GM18951 (cell line): Measurements from ENCODE around the gene ZFC3H1.

Experiments used
- POLR2A ChIP-seq: IDR thresholded peaks from 4 replicates; pipeline ENCODE4 v1.6.1; 2011; ENCODE audit warnings: mild to moderate bottlenecking; ENCODE audit not compliant: insufficient read length, insufficient read depth; ENCODE audit errors: extremely low read depth
- in situ Hi-C: fragments of 300-500 bp; cut with MboI; formaldehyde crosslinking; loops from one replicate; pipeline ENCODE4 v1.12.0; 2022; ENCODE audit warnings: low sequenced_read_pairs, mixed read lengths, inconsistent platforms; ENCODE audit not compliant: unreplicated experiment

Gene ZFC3H1

DNA sequence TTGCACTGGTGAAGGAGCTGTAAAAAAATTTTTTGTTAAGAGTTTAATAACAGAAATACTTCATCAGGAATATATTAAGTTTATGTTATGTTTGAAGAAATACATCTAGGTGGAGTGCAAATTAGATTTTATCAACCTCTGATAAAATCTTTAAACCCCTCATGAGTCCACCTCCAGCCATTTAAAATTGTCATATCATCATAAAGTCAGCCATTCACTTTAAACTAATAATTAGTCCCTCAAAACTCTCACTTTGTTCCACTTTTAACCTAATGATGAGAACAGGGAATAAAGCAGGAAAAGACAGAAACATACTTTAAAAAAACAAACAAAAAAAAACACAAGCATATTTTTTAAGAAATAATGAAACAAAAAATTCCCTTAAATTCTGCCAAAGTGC lies 25.1 kb downstream of the ZFC3H1 start:
- TF ChIP-seq POLR2A: no peak
- in situ Hi-C loops: loop anchor here (5.0 kb wide), 1 partner anchor 114 kb away; the partner anchor contains the start of gene RAB21

DNA sequence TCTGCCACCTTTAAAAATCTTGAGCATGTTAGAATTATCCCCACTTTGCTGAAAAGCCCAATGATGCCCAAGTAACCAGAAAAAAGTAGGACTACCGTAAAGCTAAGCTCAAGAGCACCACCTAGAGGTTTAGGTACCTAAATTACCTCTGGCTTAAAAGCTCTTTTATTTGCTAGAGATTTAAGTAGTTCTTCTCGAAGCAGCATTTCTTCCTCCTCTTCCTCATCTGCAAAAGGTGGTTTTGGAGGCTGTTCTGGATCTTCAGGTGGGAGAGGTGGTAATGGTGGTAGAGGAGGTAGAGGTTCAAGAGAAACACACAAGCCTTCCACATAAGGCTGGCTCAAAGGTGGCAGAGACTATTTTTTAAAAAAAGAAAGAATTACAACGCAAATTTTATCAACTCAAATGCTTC lies 26.9 kb downstream of the ZFC3H1 start:
- in situ Hi-C loops: loop anchor here (5.0 kb wide), 1 partner anchor 116 kb away; the partner anchor contains the start of gene RAB21
- TF ChIP-seq POLR2A: no peak

DNA sequence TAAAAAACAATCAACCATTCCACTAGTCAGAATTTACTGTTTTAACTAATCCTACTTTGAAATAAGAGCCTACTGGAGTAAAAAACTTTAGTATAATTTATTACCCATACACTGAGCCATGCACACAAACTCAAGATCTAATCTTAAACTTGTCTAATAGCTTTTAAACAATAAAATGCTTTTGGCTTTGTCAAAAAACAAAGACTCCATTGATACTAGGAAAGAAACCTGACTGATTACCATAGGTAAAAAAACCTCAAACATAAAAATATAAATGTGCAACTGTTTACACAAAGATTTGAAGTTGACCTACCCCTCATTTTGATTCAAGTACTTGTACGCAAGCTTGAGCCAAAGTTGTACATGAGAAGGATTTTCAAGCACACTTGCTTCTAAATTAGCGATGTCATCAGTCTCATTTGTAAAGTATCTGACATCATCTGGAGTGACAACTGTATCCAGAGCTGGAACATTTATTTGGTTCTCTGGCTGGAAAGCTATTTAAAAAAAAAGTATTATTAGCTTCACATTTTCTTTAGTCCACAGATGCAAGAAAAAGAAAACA lies 36.1 kb downstream of the ZFC3H1 start:
- in situ Hi-C loops: no loop called here

DNA sequence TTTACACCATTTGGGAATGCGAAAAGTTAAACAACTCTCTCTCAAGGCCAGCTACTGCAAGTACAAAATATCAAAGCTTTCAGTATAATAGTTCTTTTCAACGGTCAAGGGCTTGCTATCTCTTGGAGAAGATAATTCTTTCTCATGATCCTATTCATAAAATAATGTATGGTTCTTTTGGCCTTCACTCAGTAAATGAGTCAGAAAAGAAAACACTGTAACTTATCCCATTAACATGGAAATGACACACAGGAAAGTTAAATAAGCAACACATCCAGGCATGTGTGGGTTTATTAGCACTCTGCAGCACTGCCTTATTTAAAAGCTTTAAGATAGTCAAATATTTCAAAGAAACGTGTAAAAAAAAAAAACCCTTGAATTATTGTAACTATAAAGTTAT lies 36.9 kb downstream of the ZFC3H1 start:
- no peak for TF ChIP-seq POLR2A
- in situ Hi-C loops: no loop called here

More for the DNA sequence above, 36.1 kb downstream of the ZFC3H1 start:
- no peak for TF ChIP-seq POLR2A

DNA sequence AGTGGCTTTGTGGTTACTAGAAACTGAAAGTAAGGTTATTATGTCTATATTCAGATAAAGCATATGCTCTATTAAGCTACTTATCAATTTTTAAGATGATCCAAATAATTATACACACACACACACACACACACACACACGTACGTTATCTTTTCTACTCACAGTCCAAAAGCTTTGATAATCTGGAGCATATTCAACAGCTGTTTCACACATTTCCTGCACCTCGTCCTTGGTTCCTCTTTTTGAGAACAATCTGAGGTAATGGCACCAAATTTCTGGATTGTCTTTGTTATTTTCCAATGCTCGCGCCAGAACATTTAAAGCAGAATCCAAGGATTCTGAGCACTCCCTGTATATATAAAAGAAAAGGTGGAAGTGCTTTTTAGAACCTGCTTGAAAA lies 37.5 kb downstream of the ZFC3H1 start:
- in situ Hi-C loops: no loop called here
- TF ChIP-seq POLR2A: no peak

DNA sequence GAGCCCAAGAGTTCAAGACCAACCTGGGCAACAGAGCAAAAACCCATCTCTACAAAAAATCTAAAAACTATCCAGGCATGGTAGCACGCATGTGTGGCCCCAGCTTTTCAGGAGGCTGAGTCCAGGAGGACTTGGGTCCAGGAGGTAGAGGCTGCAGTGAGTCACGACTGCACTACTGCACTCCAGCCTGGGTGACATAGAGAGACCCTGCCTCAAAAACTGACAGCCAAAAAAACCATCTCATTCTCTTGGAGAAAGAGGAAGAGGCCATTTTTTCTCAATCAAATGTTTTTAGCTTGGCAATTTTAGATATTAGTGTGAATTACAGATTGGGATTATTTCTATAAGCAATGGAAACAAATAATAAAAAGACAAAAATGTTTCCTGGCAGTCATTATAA lies 38.2 kb downstream of the ZFC3H1 start:
- TF ChIP-seq POLR2A: no peak
- in situ Hi-C loops: no loop called here

DNA sequence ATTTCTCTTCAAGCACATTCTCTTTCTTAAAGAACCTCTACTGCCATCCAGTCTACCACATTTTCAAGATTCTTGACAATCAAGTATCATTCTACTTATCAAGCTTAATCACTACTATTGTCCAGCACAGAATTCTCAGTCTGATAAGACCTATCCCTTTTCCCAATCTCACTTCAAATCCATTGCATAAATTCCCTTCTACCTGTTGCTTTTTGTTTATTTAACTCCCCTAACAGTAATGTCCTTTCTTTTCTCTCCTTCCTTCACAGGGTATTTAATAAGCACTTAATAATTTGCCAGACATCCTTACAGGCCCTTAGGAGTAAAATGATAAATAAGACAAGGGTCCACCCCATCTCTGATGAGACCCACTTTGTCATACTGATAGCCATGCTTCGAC lies 41.7 kb downstream of the ZFC3H1 start:
- no peak for TF ChIP-seq POLR2A
- in situ Hi-C loops: no loop called here

DNA sequence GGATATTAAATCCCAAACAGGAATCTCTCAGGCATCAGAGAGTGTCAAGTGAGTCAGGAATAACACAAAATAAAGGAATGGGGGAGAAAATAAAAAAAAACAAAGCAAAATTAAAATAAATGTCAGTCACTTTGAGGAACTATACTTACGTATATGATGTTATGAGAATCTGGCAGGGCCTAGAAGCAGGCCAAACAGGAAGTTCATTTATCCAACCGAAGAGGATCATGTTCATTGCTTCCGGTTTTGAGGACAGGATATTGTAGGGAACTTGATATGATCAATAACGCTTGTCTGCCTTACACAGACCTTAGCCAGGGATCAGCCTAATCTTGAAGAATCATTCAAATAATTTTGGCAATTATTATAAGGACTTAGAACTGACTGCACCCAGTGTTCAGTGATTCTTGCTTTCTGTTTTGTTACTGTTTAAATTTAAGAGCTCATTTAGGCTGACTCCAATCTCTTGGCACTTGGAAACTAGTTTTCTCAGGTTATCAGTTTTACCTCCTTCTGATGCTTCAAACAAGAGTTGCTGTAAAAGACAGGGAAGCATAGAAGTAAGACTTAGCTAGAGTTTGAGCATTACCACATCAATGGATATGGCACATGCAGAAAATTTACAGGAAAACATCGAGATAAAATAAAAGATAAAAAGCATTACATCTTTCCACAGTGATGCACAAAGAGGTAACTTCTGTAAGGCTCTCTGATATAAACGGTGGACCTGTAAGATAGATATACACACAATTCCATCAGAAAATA lies 53.4 kb downstream of the ZFC3H1 start:
- in situ Hi-C loops: no loop called here
- no peak for TF ChIP-seq POLR2A

DNA sequence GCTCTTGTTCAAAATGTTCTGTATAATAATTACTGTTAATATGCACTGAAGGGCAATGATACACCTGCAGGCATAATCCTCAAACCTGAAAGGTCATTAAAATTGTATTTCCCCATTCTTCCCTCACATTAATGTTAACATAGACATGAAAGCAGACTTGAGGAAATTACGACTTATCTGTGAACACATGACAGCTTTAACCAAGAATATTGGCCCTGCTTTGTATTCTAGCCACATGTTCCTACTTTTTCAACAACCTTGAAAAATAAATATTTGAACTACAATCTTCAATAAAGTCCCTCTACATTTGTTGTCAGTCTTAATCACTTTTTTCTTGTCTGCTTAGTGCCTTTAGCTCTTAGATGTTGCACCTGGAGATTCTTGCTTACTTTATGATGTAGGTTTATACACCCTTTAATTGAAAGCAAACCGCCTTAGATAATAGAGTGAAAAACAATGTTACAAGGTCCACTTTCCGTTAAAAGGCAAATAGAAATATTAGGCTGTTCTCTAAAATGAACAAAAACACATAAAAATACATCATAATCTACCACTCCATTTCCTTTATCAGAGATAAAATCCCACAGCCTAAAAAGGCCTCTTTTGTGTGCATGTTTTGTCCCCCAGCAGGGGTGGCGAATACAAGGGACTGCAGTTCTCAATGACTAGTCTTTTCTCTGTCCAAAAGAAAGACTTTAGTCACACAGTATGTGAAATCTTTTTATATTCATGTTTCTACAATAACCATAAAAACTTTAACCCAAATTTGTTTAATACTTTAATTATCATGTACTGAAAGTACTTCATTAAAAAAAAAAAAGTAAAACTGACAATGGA lies 55.9 kb downstream of the ZFC3H1 start:
- in situ Hi-C loops: no loop called here
- no peak for TF ChIP-seq POLR2A

DNA sequence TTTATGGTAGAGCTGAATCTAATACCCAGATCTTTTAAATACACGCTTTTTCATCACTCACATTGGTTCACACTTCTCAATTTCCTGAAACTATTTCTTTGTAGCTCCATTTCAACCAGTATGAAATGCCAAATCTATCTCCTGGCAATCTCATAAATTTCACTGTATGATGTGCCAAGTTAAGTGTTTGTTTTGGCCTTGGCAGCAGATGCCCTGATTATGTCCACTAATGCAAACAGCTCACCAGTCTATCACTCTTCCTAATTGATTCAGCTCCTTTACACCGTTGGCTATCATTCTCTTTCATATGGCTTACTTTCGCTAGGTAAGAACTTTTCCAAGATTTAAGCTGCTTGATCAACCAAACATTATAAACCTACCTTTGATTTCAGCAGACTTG lies 58.6 kb downstream of the ZFC3H1 start:
- in situ Hi-C loops: no loop called here
- no peak for TF ChIP-seq POLR2A

DNA sequence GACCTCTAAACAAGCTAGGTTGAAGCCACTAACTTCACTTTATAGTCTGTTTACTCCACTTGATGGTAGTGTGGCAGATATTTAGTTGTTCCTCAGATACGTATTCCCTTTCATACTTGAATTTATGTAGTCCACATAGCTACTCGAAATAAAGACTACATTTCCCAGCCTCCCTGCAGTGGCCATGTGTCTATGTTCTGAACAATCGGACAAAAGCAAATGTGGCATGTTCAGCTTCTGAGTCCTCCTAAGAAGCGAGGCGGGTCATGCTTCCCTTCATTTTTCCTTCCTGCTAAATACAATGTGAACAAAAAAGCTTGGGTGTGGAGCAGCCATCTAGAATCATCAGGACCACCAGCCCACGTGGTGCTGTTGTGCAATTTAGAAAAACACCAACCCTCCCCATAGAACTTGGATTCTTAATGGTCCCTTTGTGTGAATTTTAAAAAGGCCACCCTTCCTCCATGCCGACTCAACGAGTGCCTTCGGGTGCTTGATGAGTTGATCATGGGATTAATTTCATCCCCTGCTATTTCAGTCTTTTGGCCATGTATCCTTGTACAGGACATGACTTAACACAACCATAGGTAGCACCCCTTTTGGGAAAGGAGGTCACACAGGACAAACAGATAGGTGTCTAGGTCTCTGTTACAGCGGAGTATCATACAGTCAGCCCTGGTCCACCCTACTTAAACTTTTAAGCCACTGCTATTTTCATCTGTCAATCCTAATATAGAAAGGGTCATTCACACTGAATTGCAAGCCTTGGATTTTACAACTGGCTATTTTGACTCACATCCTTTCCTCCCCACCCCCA lies 60.7 kb downstream of the ZFC3H1 start:
- TF ChIP-seq POLR2A: no peak
- in situ Hi-C loops: no loop called here

DNA sequence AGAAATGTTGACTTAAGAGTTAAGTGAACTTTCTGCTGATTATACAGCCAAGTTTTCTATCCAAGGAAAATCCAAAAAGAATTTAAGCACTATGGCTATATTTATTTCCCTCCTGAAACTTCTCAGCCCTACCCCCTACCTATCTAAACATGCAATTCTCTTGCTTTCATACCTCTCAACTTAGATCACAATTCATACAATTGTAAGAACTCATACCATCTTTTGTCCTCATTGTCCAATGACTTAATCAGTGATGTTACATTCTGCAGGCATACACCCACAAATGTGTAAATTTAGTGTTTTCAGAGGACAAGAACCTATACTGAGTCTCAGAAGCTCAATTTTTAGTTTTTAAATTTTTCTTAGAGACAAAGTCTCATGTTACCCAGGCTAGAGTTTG lies 62.1 kb downstream of the ZFC3H1 start:
- in situ Hi-C loops: no loop called here

DNA sequence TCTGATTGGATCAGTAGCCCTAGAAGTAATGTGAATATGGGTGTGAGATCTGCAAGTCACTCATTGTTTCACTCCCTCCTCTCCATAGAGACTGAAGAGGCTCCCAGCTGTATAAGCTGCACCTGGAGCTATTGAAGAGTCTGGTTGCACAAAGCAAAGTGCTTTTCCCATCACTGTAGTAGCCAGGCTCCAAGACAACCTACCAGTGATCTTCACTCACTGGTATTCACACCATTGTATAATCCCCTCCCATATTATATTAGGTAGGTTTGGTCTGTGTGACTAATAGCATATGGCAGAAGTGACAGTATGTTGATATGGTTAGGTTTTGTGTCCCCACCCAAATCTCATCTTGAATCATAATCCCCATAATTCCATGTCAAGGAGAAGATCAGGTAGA lies 64.4 kb downstream of the ZFC3H1 start:
- in situ Hi-C loops: no loop called here
- TF ChIP-seq POLR2A: no peak

More for the DNA sequence above, 62.1 kb downstream of the ZFC3H1 start:
- no peak for TF ChIP-seq POLR2A
